ENCODE data around the gene NANS.
"Not testable (repeated sequence)": the region's sequence is repeated elsewhere in the genome, so short reads cannot be mapped to it uniquely, and the experiment has no call there.

Gene NANS

DNA sequence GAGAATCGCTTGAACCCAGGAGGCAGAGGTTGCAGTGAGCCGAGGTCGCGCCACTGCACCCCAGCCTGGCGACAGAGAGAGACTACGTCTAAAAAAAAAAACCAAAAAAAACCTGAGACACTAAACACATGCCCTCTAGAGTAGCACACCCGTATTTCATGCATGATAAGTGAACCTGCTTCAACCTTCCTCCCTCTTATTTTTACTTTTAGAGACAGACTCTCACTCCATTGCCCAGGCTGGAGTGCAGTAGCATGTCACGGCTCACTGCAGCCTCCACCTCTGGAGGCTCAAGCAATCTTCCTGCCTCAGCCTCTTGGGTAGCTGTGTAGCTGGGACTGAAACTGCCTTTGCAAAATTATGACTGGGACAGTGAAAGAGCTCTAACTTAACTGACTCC lies 17.6 kb upstream of the NANS start:
- DNase-seq (ENCODE audit: low read depth), result no peak

GRCh38 chr9:98039607-98040017 lies 16.9 kb upstream of the NANS start:
- DNase-seq (ENCODE audit: low read depth), result no peak

DNA sequence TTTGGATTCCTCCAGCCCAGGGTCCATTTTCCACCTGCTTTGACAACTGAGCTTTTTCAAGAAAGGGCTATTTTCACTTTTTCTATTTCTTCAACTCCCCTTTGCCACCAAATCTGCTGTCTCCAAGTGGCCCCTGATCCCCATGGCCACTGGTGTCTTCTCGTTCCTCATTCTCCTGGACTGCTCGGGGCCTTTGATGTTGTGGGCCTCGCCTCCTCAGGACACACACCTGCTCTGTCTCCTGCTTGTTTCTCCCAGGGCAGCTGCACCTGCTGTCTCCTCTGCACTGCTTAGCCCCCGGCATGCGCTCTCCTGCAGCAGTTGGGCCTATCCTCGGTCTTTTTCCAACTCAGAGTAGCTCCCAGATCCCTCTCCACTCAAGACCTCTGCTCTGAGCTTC lies 16.3 kb upstream of the NANS start:
- no peak for DNase-seq (ENCODE audit: low read depth)

GRCh38 chr9:98043915-98044314 lies 12.6 kb upstream of the NANS start:
- no peak for DNase-seq (ENCODE audit: low read depth)

- DNase-seq (ENCODE audit: low read depth), result no peak
Measured at GRCh38 chr9:98045234-98046179, 11.0 kb upstream of the NANS start.

GRCh38 chr9:98046180-98046543 lies 10.4 kb upstream of the NANS start:
- DNase-seq (ENCODE audit: low read depth), result no peak

DNA sequence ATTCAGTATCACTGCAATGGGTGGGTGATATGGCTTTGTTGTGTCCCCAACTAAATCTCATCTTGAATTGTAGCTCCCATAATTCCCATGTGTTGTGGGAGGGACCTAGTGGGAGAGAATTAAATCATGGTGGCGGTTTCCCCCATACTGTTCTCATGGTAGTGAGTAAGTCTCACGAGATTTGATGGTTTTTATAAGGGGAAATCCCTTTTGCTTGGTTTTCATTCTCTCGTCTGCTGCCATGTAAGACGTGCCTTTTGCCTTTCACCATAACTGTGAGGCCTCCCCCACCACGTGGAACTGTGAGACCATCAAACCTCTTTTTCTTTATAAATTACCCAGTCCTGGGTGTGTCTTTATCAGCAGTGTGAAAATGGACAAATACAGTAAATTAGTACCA lies 9.5 kb upstream of the NANS start:
- DNase-seq (ENCODE audit: low read depth), result no peak

GRCh38 chr9:98049288-98050072 lies 7.1 kb upstream of the NANS start:
- DNase-seq (ENCODE audit: low read depth), result no peak

DNA sequence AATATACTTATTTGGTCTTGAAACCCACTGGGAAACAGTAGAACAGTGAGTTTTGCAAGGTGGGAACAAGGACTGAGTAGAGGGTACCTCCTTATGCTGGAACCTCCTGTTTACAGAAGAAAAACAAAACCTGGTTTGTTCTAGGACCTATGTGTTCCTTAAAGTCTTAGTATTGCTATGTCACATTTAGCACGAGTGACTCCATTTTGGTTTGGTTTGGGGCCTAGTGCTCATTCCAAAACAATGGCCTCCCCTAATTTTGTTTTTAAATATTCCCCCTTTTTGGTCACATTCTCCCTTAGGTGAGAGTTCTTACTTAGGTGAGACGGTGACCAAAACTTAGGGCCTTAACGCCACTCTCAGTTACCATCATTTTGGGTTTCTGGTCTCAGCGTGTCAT lies 6.2 kb upstream of the NANS start:
- DNase-seq (ENCODE audit: low read depth), result no peak

- DNase-seq (ENCODE audit: low read depth), result no peak
Measured at GRCh38 chr9:98054376-98054951, 2.1 kb upstream of the NANS start.

DNA sequence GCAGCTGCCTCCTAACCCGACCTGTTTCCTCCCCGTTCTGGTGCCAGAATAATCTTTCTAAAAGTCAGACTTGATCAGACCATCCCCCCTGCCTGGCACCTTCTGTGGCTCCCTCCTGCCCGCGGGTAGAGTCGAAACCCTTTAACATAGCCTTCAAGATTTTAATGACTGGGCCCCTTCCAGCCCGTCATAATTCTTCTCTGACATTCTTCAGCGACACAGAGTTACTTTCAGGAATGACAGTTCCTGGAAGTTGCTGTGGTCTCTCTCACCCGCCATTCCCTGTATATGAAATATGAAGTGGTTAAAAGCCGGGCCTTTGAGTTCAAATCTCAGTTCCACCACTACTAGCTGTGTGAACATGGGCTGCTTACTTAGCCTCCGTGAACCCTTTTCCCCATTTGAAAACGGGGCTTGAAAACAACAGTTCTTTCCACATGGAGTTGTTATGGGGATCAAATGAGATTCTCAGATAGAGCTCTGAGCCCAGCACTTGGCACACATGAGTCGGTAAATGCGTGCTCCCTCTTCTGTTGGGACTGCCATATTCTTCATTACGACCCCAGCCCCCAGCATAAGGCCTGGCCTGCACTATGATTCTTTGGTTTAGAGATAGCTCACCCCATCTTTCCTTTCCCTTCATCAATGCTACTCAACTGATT lies 737 bp downstream of the NANS start:
- no peak for DNase-seq (ENCODE audit: low read depth)

- no peak for DNase-seq (ENCODE audit: low read depth)
Measured at GRCh38 chr9:98062161-98062560, 5.6 kb downstream of the NANS start.

- DNase-seq (ENCODE audit: low read depth), result no peak
Measured at GRCh38 chr9:98064623-98065392, 8.3 kb downstream of the NANS start.

GRCh38 chr9:98066235-98066634 lies 9.7 kb downstream of the NANS start:
- DNase-seq (ENCODE audit: low read depth), result no peak

- DNase-seq (ENCODE audit: low read depth), result no peak
Measured at GRCh38 chr9:98067184-98067583, 10.7 kb downstream of the NANS start.

DNA sequence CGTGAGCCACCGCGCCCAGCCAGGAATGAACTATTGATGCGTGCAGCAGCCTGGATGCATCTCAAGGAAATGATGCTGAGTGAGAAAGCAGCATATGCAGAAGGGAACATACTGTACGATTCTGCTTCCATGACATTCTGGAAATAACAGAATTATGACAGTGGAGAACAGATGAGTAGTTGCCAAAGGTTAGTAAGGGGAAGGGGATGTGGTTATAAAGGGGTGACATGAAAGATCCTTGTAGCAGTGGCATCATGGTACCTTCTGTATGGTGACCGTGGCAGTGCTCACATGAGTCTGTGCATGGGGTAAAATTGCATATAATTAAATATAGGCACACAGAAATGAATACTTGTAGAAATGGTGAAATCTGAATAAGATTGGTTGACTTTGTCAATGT lies 13.0 kb downstream of the NANS start:
- DNase-seq (ENCODE audit: low read depth), result no peak

DNA sequence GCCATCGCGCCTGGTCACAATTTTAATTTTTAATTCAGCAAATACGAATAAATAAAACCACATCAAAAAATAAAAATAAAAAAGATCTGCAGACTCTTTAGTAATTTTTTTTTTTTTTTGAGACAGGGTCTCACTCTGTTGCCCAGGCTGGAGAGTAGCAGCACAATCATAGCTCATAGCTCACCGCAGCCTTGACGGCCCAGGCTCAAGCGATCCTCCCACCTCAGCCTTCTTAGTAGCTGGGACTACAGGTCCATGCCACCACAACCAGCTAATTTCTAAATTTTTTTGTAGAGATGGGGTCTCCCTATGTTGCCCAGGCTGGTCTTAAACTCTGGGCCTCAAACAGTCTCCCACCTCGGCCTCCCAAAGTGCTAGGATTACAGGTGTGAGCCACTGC lies 14.2 kb downstream of the NANS start:
- DNase-seq (ENCODE audit: low read depth), result no peak

DNA sequence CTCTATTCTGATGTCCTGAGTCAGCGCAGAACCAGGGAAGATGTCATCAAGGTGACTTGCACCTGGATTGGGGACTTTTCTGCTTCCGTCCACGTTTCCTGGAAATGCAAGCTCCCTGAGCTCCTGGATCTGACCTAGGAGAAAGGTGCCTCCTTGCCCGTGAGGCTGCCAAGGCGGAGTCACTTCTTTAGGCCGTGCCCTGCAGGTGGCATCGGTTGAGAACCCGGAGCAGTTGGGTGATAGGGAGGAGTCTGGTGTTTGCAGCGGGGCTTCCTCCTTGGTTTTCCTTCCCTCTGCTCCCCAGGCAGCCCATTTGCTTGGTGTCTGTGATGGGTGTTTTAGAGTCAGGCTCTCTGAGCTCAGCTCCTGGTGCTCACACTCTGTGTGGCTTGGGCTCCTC lies 15.2 kb downstream of the NANS start:
- no peak for DNase-seq (ENCODE audit: low read depth)

DNA sequence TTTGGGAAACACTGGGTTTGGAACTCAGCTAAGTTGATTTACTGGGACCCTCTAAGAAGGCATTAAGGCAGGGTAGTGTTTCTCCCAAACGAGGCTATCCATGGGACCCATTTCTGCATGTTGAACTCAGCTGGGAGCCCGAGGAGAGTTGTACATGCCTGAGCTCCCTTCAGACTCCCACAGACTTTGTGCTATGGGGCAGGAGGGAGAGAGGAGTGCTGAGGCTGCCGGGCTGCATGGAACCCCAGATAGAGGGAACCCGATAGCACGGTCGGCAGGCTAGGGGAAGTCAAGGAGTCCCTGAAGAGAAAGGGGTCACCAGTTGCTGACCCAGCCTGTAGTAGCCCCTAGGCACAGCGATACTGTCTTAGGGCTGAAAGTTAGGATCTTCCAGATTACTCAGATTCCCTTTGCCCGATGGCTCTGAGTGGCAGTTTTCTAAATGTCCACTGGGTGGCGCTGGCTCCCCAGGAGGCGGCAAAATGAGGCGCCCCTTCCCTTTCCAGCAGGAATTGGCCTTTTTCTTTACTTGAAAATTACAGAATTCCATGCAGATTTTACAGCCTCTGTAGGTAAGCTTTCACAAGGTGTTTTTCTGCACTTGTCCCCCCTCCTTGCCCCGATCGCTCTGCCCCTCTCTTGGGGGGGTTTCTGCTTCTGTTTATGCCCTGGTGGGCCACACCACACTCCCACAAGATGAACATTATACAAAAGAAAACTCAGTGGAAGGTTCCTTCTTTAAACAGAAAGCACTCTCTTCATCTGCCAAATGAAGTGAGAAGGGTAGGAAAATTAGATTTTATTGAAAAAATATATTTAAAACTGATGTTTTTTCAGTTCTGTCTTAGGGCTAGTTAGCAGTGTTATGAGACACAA lies 17.8 kb downstream of the NANS start:
- DNase-seq (ENCODE audit: low read depth), result no peak

- peak; percentile 58 for DNase-seq (ENCODE audit: low read depth)
Measured at GRCh38 chr9:98075332-98075805, 18.8 kb downstream of the NANS start.

DNA sequence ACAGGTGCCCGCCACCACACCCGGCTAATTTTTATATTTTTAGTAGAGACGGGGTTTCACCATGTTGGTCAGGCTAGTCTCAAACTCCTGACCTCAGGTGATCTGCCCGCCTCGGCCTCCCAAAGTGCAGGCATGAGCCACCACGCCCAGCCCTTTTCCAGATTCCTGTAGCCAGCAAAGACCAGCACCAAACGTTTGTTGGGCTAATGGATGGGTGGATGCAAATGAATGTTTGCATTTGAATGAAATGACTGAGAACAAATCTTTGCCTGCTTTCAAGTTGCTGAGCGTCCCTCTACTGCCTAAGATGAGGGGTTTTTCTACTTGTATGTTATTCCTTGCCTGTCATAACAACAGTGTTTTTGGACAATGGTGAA lies 20.0 kb downstream of the NANS start:
- not testable (repeated sequence) for DNase-seq (ENCODE audit: low read depth)

All from non-pigmented ciliary epithelial cell (primary cell).